Measurements from ENCODE around the gene TOX3.

DNA sequence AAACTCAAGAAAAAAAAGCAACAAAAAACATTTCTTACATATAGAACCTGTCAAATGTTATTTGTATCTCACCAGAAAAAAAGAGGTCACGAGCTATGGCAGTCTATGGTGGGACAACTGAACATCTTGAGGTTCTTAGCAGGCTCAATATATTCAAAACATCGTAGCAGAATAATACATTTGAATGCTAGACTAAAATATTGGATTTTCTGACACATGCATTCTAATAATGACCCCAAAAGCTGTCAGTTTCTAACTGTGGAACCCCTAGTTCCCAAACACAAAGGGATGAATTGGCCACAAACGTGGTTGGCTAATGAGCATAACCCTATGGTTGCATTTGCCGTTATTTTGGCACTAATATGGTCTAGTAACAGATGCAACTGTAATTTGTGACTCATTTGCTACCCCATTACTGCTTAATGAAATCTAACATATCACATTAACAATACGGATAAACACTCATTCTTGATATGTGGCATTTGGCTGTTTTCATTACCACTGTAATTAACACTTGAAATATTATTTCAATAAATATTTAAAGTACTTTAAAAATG, 81.2 kb downstream of the TOX3 start:
- TF ChIP-seq, protein P1, sequence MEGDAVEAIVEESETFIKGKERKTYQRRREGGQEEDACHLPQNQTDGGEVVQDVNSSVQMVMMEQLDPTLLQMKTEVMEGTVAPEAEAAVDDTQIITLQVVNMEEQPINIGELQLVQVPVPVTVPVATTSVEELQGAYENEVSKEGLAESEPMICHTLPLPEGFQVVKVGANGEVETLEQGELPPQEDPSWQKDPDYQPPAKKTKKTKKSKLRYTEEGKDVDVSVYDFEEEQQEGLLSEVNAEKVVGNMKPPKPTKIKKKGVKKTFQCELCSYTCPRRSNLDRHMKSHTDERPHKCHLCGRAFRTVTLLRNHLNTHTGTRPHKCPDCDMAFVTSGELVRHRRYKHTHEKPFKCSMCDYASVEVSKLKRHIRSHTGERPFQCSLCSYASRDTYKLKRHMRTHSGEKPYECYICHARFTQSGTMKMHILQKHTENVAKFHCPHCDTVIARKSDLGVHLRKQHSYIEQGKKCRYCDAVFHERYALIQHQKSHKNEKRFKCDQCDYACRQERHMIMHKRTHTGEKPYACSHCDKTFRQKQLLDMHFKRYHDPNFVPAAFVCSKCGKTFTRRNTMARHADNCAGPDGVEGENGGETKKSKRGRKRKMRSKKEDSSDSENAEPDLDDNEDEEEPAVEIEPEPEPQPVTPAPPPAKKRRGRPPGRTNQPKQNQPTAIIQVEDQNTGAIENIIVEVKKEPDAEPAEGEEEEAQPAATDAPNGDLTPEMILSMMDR (tag by site-specific recombination; IDR thresholded peaks at IDR 0.05): no peak
- TF ChIP-seq MEIS1 (CRISPR knock-in tag; IDR thresholded peaks at IDR 0.05; ENCODE audit: borderline replicate concordance) (no peak), GLI4 (tag by site-specific recombination; IDR thresholded peaks at IDR 0.05) (no peak), ZNF423 (tag by site-specific recombination; IDR thresholded peaks at IDR 0.05) (no peak), ZNF16 (tag by site-specific recombination; IDR thresholded peaks at IDR 0.05; ENCODE audit: low read depth) (no peak), ZNF138 (tag by site-specific recombination; IDR thresholded peaks at IDR 0.05; ENCODE audit: borderline replicate concordance) (no peak), KLF9 (tag by site-specific recombination; IDR thresholded peaks at IDR 0.05; ENCODE audit: low read depth) (no peak), ZNF585B (tag by site-specific recombination; IDR thresholded peaks at IDR 0.05) (no peak), ZNF274 (IDR thresholded peaks at IDR 0.05; ENCODE audit: low read length) (no peak), ZNF274 (tag by site-specific recombination; IDR thresholded peaks at IDR 0.05; ENCODE audit: borderline replicate concordance) (no peak), SP2 (tag by site-specific recombination; IDR thresholded peaks at IDR 0.05) (no peak)

Measured in HEK293 (cell line).